ENCODE data around the gene SAMD13.

SAMD13 gene

GRCh38 chr1:84374991-84375696, 73.6 kb downstream of the SAMD13 start:
- no peak for DNase-seq

GRCh38 chr1:84376000-84376910, 74.7 kb downstream of the SAMD13 start:
- no peak for DNase-seq

GRCh38 chr1:84377480-84378095, 76.1 kb downstream of the SAMD13 start:
- no peak for DNase-seq

- no peak for DNase-seq
Observed at GRCh38 chr1:84379138-84379916, 77.8 kb downstream of the SAMD13 start.

- DNase-seq = no peak
Observed at GRCh38 chr1:84379917-84380180, 78.3 kb downstream of the SAMD13 start.

GRCh38 chr1:84382127-84382526, 80.6 kb downstream of the SAMD13 start:
- no peak for DNase-seq

GRCh38 chr1:84385347-84385746, 83.8 kb downstream of the SAMD13 start:
- no peak for DNase-seq

GRCh38 chr1:84386716-84387479, 85.4 kb downstream of the SAMD13 start:
- no peak for DNase-seq

GRCh38 chr1:84387480-84388163, 86.1 kb downstream of the SAMD13 start:
- DNase-seq = peak; percentile 22 to 28

GRCh38 chr1:84390226-84390625, 88.7 kb downstream of the SAMD13 start:
- DNase-seq = no peak

- peak in 1 of 2 experiments; percentile 15 for DNase-seq
Observed at GRCh38 chr1:84398175-84399155, 97.0 kb downstream of the SAMD13 start, which contains the start of gene DNASE2B. TSS of gene DNASE2B (plus strand) at chr1:84398484. CDS start at chr1:84398565, 81 bp downstream.
